ENCODE results near the gene VPS51.

- TF ChIP-seq CTCF (IDR thresholded peaks at IDR 0.05), result no peak
- no peak for TF ChIP-seq POLR2A (IDR thresholded peaks at IDR 0.05)
Observed at GRCh38 chr11:65132238-65132987, 36.4 kb downstream of the VPS51 start.
